GM19240 (cell line): ENCODE data around the gene AIFM1.
A peak's percentile ranks its signal among the peaks of the same experiment; 100 is the strongest.

Experiments used
- DNase-seq: peaks from one replicate; pipeline ENCODE4 v3.0.0; 2011; ENCODE audit warnings: low spot score; ENCODE audit not compliant: insufficient read length

The AIFM1 gene

GRCh38 chrX:130165703-130166502 lies at the start of gene AIFM1:
Gene AIFM1 (minus strand): TSS chrX:130165841. CDS start chrX:130165656, 185 bp downstream.
- DNase-seq: peak; percentile 53

- DNase-seq: no peak
These were observed 47.7 kb upstream of the AIFM1 start for GRCh38 chrX:130213376-130213775.

GRCh38 chrX:130212371-130212770 lies 46.7 kb upstream of the AIFM1 start:
- no peak for DNase-seq

GRCh38 chrX:130211415-130212186 lies 46.0 kb upstream of the AIFM1 start:
- no peak for DNase-seq

- no peak for DNase-seq
These were observed 39.0 kb upstream of the AIFM1 start for GRCh38 chrX:130204647-130205046.

- no peak for DNase-seq
These were observed 31.8 kb upstream of the AIFM1 start for GRCh38 chrX:130197464-130197863.

GRCh38 chrX:130196466-130196865 lies 30.8 kb upstream of the AIFM1 start:
- no peak for DNase-seq

- no peak for DNase-seq
These were observed 25.2 kb upstream of the AIFM1 start for GRCh38 chrX:130190801-130191200.

GRCh38 chrX:130186651-130187050 lies 21.0 kb upstream of the AIFM1 start:
- no peak for DNase-seq

GRCh38 chrX:130184857-130185256 lies 19.2 kb upstream of the AIFM1 start:
- DNase-seq: no peak

- no peak for DNase-seq
These were observed 18.5 kb upstream of the AIFM1 start for GRCh38 chrX:130184168-130184567.

- DNase-seq: no peak
These were observed 14.1 kb upstream of the AIFM1 start for GRCh38 chrX:130179579-130180215.

GRCh38 chrX:130179170-130179569 lies 13.5 kb upstream of the AIFM1 start:
- DNase-seq: no peak

GRCh38 chrX:130176942-130177341 lies 11.3 kb upstream of the AIFM1 start:
- no peak for DNase-seq

GRCh38 chrX:130176354-130176776 lies 10.7 kb upstream of the AIFM1 start:
- no peak for DNase-seq

- no peak for DNase-seq
These were observed 9.3 kb upstream of the AIFM1 start for GRCh38 chrX:130174937-130175336.

- DNase-seq: no peak
These were observed 8.5 kb upstream of the AIFM1 start for GRCh38 chrX:130174045-130174704.

GRCh38 chrX:130173190-130173895 lies 7.7 kb upstream of the AIFM1 start:
- DNase-seq: no peak

- no peak for DNase-seq
These were observed 6.6 kb upstream of the AIFM1 start for GRCh38 chrX:130172127-130172845.

- DNase-seq: no peak
These were observed 5.9 kb upstream of the AIFM1 start, which contains the start of gene RAB33A for GRCh38 chrX:130171446-130172126. Gene RAB33A (plus strand): TSS chrX:130171962. CDS start chrX:130172063, 101 bp downstream.
